HG02870 (cell line): ENCODE measurements around the gene EGFL7.

Experiments used
- ATAC-seq: cut with Tn5 transposase; IDR thresholded peaks from one replicate; pipeline ENCODE4 v1.9.1; 2021; ENCODE audit warnings: mild to moderate bottlenecking, moderate library complexity; ENCODE audit not compliant: unreplicated experiment

The EGFL7 gene

DNA sequence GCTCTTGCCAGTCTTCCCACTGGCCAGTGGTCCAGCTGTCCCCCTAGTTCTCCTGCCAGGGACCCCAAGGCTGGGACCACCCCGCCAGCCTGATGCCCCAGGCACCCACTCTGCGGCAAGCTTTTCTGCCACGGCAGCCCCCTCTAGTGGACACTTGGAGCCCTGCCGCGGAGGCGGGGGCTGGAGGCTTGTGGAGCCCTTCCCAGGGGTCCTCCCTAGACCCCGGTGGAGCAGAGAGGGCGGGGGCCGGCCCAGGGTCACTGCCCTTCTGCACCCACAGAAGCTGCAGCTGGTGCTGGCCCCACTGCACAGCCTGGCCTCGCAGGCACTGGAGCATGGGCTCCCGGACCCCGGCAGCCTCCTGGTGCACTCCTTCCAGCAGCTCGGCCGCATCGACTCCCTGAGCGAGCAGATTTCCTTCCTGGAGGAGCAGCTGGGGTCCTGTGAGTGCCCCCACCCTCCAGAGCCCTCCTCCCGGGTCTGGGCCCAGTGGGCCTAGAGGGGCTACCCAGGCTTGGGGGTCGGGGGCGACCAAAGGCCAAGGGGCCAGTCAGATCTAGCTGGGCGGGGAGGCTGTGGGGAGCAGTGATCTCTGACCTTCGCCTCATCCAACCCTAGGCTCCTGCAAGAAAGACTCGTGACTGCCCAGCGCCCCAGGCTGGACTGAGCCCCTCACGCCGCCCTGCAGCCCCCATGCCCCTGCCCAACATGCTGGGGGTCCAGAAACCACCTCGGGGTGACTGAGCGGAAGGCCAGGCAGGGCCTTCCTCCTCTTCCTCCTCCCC lies 9.1 kb downstream of the EGFL7 start:
- no peak for ATAC-seq

DNA sequence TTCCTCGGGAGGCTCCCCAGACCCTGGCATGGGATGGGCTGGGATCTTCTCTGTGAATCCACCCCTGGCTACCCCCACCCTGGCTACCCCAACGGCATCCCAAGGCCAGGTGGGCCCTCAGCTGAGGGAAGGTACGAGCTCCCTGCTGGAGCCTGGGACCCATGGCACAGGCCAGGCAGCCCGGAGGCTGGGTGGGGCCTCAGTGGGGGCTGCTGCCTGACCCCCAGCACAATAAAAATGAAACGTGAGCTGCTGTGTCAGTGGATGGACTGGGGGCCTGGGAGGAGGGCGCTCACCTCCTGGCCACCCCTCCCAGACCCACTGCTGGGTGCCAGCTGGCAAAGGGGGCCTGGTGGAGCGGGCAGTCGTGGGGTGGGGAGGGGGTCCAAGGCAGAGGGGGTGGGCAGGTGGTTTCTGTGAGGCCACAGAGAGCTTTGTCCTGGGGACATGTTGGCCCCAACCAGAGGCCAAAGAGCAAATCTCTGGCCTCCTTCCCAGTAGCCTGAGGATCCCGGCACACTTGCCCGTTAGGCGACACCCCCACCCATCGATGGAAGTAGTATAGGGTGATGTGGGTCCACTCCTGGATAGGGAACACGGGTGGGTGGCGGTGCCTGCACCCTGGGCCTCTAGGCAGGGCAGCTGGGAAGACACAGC lies 9.8 kb downstream of the EGFL7 start:
- ATAC-seq = no peak

DNA sequence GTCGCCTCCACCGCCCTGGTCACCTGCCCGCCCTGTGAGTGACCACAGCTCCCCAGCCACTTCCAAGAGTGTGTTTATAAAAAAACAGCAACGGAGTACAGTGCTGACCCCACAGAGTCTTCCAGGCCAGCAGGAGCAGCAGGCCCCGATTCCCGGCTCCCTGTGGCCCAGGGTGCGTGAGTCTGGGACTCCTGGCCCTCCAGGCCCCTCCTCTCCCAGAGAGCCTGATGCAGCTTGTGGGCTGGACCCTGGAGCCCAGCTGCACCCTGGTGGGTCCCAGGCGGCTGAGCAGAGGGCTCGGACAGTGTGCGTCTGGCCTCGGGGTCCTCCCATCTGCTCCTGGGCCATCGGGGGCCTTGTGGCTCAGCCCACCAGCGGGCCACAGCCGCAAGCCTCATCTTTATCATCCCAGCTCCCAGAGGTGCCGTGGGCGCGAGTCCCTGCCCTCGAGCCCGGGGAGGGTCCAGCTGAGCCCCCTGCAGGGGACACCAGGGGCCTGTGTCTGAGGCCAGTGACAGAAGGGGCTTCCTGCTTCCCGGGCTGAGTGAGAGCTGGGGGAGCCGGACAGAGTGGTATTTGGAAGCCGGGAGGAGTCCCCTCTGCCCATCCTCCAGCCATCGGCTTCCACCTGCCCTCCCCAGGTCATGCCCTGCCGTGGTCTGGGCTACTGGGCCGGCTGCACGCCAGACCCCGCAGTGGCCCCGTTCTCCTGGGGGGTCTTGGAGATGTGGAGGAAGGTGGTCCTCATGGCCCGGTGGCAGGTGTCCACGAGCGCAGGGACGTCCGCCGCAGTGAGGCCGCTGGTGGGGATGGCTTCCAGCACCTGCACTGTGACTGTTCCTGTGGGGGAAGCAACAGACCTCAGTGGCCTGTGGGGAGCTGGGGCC lies 10.6 kb downstream of the EGFL7 start:
- no peak for ATAC-seq

DNA sequence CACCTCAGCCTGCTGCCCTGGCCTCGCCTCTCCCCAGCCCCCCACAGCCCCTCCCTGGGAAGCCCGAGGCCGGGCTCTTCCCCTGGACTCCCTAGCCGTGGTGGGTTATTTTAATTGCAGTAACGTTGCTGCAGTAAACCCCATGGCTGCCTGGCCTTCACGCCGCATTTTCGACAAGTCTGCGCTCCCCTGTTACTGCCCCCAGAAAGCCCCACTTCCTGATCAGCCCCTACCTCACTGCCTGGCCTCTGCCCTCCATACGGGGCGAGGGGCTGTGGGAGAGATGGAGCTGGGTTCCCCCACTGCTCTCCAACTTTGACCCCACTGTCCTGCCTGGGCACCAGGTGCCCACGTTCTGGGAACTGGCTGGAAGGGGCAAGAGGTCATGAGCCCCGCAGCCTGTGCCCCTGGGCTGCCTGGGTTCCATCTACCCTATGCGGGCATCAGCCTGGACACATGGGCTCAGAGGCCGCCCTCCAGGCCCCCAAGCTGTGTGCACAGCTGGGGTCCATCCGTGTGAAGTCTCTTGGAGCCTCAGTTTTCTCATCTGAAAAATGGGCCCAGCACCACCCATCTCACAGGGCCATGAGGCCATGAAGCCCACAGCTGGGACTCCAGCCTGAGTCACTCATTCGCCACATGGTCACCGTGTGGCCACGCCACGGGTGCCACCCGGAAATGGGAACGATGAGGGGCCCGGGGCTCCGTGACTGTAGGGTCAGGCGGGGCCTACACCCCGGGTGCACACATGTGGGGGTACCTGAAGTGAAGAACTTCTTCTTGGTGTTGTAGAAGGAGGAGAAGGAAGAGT lies 11.5 kb downstream of the EGFL7 start:
- ATAC-seq = no peak

DNA sequence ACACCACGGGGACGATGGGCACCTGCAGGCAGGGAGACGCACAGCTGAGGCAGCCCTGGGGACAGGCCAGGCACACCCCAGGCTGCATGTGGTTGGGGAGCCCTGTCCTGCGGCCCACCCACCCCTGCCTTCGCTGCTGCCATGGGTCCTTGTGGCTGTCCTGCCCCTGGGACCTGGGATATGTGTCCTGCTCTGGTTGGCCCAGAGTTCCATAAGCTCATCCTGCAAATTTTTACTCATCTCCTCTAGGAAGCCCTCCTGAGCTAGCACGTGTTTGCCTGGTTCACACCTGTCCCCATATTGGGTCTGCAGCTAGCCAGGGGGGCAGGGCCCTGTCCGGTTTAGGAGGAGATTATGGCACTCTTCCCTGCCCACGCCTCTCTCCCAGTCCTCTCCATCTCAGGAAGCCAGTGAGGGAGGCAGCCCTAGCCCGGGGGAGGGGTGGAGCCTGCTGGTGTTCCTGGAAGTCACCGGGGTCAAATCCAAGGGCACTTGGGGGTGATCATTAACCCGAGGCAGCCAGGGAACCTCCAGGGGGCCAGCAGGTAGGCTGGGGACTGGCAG lies 12.2 kb downstream of the EGFL7 start:
- no peak for ATAC-seq

DNA sequence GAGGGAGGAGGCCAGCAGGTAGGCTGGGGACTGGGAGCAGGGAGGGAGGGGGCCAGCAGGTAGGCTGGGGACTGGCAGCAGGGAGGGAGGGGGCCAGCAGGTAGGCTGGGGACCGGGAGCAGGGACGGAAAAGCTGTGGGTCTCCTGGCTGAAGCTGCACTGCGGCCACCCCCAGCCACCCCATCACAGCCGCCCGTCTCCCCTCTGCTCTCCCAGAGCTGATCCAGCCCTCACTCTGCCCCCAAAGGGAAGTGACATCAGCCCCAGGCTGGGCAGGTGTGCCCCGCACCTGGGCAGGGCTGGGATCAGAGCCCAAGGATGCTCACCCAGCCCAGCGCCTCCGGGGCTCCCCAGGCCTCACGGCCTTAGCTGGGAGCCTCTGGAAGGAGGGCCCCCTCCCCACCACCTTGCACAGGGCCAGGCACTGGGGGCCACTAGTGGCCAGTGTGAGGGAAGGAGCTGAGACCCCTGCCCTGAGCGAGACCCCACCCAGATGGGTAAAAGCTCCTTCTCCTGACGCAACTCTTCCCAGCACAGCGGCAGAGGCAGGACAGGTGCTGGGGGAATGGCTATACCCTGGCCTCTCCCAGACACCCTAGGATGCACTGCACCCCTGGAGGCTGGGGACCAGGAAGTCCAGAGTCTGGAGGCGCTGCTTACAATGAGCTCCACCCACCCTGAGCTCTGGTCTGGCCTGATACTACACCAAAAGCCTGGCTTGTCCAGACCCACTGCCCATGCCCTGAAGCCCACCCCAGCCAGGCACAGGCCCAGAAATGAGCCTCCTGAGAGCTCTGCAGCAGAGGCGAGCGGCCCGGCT lies 13.0 kb downstream of the EGFL7 start:
- no peak for ATAC-seq

DNA sequence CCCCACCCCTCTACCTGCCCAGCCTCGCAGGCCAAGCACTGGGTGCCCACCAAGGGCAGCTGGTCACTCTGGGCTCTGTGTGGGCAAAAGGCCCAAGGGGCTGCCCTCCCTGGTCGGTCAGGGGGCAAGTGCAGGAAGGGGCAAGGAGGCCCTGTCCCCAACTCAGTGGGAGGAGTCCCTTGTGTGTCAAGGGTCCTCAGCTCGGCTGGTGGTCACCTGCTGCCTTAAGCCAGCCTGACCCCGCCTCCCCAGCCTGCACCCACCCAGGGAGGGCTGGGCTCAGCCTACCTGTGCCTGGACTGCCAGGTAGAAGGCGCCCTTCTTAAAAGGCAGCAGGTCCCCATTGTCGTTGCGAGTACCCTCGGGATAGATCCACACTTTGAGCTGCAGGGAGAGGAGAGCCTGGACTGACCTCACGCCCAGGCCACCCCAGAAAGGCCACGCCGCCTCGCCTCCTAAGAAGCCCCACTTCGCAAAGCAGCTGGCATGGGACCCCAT lies 13.6 kb downstream of the EGFL7 start:
- no peak for ATAC-seq

DNA sequence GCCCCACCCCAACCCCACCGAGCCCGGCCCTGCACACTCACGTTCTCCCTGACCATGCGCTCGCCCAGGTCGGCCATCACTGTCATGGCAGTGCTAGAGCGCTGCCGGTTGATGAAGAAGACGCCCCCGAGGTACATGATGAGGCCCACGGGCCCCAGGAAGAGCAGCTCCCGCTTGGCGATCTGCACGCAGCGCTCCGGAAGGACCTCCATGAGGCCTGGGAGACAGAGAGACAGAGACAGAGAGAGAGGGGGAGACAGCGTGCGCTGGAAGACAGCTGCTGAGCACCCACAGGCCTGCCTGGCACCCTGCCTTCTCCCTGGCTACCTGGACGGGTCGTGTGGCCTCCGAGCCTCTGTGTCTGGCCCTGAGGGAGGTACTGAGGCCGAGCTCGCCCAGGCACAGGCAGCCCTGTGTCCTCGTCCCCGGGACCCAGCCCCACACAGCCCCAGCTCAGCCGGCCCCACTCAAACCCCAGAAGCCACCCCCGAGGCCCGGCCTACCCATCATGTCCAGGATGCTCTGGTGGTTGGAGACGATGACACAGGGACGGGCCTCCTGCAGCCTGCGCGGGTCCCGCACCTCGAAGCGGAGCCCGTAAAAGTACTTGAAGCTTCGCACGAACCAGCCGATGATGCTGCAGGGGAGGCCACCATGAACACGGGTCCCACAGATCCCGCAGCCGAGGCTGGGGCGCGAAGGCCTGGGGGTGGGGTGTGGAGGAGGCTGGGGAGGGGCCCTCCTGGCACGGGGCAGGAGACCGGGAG lies 14.4 kb downstream of the EGFL7 start:
- ATAC-seq = no peak

DNA sequence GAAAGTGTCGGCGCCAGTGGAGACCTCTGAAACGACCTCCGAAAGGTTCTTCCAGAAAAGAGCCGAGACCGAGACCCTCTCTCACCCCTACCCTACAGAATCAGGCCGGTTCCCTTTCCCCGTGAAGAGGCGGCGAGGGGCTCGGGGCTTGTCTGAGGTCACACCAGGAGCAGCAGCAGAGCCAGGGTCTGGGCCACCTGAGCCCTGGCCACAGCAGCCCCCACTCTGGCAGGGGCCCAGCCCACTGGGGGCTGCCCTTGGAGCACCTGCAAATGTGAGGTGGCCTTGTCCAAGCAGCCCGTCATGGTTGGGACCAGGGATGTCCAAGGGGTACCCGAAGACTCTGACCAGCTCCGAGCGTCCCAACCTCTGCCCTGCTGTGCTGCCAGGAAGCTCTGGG lies 15.3 kb downstream of the EGFL7 start:
- no peak for ATAC-seq

DNA sequence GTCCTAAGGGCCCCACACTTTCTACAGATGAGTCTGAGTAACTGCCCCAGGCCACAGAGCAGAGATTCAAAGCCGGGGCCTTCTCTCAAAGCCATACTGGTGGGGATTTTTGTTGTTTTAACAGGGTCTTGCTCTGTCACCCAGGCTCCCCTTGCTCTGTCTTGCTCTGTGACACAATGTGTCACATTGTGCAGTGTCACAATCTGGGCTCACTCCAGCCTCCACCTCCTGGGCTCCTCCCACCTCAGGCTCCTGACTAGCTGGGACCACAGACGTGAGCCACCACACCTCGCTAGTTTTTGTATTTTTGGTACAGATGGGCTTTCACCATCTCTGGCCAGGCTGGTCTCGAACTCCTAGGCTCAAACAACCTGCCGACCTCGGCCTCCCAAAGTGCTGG lies 15.9 kb downstream of the EGFL7 start:
- ATAC-seq = no peak

DNA sequence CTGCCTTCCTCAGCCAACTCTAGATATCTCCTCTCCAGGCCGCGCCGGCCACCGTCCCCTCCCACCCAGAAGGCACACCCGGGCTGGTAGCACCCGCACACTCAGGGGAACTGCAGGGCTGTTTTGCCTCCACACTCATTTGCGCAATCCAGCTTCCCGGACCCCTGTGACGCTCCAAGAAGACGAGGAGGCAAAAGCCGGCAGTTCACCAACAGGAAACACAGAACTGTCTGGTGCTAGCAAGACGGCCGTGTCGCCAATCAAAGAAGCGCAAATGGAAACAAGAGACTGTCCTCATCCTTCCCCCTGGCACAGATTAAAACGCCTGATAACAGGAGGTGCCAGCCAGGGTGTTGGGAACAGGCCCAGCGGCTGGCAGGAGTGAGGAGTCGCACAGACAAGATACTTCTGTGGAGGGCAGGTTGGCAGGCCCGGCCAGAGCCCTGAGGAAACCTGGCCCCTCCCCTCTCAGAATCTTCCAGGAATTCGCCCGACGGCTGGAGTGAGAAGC lies 16.8 kb downstream of the EGFL7 start:
- ATAC-seq = no peak

DNA sequence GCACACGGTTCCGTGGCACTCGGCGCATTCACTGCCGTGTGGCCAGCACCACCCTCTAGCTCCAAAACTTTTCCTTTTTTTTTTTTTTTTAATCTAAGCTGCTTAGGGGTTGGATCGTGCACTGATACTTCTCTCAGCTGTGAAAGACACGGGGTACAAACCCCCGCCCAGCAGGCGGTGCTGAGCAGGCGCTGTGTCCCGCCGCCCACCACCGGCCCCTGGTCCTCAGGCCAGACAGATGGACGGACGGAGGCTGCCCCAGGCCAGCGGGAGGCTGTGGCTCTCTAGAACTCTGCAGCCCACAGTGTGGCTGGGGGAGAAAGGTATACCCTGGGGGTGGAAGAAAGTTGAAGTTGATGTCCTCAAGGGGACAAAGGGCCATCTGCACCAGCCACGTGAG lies 18.3 kb downstream of the EGFL7 start:
- no peak for ATAC-seq

DNA sequence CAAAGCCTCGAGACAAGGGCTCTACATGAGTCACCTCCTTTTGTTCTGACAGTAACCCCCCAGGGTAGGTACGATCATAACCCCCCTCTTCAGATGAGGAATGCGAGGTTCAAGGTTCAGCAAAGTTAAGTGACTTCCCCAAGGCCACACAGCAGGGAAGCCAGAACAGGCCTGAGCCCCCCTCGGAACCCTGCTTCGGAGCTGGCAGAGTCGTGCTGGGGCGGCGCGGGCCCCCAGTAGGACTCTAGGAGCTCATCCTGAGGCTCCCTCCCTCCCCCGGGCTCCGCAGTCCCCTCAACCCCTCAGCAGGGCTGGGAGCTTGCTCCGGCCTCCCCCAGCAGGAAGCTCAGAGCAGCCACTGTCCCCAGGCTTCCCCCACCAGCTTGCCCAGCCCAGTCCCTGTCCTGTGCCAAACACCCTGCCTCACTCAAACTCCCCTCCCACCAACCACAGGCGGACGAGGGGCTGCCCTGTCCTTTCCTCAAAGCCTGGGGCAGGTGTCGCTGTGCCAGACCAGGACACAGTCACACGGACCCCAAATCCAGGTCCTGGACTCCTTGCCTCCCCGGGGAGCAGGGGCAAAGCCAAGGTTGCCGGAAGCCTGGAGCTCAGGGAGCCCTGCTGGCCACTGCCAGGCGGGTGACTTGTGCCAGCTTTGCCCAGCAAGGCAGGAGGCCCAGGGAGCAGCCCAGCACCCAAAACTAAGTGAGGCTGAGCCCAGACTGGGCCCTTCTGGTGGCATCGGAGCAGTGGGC lies 19.4 kb downstream of the EGFL7 start:
- ATAC-seq = no peak

DNA sequence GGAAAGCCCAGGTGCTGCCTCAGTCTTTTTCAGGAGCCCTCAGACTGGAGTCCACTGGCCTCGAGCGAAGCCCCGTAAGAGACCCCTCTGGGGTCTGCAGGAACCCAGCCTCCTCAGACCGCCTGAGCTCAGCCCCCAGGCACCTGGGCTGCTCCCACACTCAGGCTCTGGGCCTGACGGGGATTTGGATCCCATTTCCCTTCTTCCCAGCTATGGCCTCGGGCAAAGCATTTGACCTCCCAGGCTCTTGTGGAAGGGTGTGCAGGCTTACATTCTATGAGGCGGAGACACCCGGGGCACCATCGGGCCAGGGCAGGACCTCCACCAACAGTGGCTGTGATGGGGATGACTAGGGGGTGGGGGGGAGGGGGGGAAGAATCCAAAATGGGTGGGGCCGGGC lies 20.0 kb downstream of the EGFL7 start:
- ATAC-seq = no peak

DNA sequence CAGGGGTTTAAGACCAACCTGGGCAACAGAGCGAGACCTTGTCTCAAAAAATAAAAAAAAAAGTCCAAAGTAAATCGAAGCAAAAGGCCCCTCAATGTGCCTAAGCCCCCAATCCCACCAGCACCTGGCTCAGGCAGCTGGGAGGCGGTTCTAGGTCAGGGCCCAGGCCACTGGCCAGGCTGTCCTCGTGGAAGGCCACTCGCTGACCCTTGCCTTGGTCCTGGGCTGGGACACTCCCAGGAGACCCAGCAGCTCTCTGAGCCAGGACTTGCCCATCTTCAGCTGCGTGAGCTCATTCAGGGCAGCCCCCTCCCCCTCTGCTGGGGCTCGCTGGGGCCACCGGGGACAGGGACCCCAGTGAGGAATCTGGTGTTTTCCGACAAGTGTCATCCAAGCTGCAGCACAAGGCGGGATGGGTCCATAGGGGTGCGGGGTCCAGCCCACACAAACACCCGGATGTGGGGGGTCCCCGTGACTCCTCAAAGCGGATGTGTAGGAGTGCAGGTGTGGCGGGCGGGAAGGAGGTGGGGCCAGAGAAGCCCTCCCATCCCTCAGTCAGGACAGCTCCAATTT lies 20.5 kb downstream of the EGFL7 start:
- ATAC-seq = no peak

DNA sequence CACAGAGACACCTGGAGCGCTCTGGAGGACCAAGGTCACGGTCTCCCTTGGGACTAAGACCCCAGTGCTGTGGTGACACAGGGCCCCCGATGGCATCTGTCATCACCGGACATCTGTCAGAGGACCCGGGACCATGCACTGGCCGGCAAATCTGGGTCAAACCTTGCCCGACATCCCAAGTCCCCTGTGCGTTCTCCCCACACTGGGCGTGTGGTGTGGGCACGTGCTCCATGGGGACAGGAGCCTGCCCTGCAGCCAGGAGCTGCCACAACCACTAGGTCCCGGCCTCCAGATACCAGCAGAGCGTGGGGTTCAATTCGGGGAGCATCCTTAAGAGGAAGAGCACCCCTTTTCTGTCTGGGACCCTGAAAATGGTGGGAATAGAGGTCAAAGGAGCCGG lies 21.0 kb downstream of the EGFL7 start:
- no peak for ATAC-seq

DNA sequence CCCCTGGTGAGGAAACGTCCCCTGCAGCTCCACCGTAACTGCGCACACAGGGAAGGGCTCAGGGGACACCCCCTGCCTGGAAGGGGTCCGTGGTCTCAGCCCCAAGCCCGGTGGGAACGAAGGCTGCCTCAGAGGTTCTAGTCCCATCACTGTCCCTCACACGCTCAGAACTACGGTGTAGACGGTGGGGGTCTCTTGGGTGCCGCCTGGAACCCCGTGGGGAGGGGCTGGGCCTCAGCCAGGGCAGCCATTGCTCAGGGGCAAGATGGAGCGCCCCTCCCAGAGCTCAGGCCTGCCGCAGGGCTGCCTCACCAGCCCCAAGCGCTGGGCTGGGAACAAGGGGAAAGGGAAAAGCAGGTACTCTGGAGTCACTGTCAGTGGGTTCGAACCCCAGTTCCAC lies 21.6 kb downstream of the EGFL7 start:
- no peak for ATAC-seq

DNA sequence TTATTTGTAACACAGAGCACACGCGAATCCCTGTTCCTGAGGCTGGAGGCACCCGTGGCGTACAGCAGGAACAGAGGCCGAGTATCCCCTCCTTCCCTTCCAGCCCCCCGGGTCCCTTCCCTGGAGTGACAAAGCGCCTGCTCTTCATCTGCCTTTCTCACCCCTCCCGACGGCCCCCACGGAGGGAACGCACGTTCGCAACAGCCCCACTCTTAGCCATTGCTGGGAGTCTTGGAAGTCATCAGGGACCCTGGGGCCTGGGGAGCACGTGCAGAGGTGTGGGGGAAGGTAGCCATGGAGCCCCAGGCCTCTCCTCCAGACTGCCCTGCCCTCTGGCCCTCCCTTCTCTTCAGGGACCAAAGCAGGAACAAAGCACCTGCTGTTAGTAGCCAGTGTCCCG lies 22.1 kb downstream of the EGFL7 start:
- ATAC-seq = no peak
